HG02798 (cell line): ENCODE results near the gene MDK.

Experiments
- ATAC-seq: cut with Tn5 transposase; IDR thresholded peaks from one replicate; pipeline ENCODE4 v1.9.1; 2021; ENCODE audit warnings: mild to moderate bottlenecking; ENCODE audit not compliant: unreplicated experiment, poor library complexity

Gene MDK, protein sequence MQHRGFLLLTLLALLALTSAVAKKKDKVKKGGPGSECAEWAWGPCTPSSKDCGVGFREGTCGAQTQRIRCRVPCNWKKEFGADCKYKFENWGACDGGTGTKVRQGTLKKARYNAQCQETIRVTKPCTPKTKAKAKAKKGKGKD

DNA sequence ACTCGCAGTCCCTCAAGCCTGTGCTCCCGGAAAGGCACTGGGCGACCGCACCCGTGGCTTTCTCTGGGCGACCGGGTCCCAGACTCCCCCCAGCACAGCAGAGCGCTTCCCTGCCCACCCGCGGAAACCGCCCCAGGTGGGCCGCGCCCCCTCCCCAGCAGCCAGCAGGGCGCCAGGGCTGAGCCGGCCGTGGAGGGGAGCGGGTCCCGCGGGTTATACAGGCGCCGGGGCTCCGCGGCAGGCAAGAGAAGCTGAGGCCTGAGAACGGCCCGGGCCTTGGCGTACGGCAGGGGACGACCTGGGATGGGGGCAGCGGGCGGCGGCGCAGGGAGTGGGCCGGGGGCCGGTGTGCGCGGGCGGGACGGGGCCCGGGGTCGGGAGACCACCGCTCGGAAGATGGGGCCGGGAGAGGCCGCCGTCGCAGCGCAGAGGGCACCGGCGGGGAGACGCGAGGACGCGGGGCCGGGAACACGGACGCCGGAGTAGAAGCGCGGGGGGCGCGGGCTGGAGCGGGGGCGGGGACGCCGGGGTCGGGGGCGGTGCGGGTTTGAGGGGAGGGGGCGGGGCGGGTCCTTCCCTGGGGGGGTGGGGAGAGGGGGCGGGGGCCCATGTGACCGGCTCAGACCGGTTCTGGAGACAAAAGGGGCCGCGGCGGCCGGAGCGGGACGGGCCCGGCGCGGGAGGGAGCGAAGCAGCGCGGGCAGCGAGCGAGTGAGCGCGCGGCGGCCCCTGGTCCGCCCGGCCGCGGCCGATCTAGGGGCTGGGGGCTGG, at the start of gene MDK:
Gene MDK (plus strand): TSS at position 622 of the 771 bp plus-strand sequence. CDS start 389 bp downstream, outside the sequence.
- peak; percentile 8 for ATAC-seq

DNA sequence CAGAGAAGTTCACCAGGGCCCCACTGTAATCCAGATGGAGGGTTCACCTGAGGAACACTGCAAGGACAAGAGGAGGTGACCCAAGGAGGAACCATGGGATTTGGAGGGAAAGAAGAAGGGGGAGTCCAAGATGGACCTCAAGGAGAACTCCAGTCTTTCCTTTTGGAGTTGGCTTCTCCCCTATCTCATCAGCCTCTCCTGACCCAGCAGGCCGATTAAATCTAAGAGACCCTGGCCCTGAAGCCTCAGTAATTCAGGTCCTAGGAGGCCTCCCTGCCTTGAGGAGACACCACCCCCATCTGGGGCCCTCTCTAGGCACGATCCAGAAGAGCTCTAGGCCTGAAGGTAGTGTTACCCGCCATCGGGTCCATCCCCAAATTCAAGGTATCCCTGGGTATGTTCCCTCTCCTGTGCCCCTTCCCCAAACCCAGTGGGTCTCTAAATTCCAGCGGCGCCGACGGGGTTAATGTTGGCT, 49.3 kb upstream of the MDK start:
- ATAC-seq: no peak

DNA sequence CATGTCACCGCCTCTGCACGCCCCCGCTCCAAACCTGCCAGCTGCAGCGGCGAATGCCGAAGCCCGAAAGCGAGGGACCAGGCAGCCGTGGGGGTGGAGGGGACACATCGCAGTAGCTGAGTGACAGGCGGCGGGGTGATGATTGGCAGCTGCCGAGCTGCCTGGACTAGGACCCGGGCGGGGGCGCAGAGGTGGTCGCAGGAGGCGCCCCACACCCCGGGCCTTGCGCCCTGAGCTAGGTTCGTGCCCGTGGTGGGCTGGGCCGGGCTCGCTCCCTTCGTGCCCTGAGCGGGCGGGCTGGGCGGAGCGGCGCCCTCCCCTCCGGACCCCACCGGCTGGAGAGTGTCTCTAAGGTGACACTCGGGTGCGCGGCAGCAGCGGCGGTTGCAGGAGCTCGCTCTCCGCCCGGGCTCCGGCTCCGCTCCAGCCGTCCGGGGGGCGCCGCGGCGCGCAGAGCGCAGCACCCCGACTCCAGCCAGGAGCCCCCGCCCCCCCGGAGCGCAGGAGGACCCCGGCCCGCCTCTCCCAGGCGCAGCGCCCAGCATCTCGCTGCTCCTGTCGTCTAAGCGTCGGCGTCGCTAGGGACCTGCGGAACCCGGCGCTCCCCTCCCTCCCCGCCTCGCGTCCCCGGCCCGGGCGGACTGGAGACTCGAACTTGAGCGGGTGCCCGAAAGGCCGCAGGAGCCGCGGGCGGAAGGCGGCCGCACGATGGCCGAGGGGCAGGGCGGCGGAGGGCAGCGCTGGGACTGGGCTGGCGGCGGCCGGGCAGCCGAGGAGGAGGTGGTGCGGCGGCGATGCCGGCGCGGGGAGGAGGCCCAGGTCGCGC, 48.7 kb upstream of the MDK start:
- ATAC-seq: no peak

DNA sequence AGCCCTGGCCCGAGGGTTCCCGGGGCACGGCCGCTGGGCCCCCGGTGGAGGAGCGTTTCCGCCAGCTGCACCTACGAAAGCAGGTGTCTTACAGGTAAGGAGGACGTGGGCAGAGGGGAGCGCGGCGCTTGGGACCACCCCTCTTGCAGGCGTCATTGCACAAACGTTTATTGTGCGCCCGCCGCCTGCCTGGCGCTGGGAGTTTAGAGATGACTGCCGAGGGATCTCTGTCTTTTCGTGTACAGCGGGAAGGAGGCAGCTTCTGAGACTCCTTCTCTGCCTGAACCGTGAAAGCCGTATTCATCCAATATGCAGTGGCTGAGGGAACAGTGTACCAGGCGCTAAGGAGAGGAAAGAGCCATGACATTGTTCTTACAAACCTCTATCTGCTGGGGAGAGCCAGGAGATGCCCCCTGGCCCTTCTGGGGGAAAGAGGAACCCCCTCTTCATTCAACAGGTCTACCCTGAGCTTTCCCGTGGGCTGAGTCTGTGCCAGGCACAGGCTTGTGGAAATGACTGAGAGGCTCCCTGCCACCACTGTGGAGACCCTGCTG, 48.0 kb upstream of the MDK start:
- no peak for ATAC-seq

DNA sequence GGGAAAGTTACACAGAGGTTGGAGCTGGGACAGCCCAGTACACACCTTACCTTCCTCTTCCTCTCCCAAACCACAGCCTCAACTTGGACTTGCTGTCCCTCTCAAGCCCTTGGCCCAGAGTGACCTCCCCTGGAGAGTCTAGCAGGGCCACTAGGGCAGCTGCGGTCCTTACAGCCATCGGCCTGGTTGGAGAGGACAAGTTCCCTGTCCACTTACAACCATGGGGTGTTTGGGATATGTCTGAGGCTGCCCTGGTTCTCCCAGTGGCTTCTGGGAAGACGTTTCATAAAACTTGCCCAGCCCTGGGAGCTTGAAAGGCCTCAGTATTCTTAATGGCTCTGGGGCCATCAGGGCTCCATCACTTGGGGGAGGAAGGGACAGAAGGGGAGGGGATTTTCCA, 47.3 kb upstream of the MDK start:
- ATAC-seq: no peak

DNA sequence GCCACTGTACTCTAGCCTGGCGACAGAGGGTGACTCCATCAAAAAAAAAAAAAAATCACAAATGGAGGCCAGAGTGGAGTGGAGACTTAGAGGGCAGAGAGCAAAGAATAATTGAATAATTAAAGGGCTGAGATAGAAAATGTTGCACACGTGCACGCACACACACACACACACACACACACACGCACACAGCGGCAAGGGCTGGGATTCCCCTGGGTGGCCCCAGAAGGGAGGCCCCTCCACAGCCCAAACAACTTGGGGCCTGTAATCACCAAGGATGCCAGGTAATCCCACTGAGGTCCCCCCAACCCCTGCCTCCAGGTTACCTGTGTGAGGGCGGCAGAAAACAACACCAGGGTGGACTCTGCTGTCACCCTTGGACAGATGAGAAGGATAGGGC, 46.2 kb upstream of the MDK start:
- ATAC-seq: no peak

DNA sequence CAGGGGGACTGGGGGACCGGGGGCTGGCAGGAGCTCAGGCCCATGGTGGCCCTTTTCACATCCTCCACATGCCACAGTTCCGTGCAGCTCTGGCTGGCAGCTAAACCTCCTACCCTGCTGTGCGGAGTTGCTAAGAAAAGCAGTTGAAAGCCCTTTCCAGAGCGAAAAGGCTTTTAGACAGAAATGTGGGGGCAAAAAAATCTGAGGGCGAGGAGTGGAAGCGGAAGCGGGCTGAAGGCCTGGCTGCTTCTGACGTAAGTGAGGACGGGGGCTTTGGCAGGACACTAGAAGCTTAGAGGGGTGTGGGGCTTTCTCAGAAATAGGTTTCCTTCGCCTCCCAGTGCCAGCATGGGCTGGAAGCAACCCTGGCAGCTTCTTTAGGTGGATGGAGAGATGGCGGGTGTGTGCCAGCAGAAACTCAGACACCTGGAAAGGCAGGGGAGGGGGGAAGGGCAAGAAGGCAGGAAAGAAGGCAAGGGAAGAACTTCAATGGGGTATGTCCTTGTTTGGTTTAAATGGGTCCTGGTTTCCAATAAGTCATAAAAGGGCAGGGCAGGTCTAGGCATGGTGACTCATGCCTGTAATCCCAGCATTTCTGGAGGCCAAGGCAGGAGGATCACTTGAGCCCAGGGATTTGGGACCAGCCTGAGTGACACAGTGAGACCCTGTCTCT, 45.4 kb upstream of the MDK start:
- ATAC-seq: no peak

DNA sequence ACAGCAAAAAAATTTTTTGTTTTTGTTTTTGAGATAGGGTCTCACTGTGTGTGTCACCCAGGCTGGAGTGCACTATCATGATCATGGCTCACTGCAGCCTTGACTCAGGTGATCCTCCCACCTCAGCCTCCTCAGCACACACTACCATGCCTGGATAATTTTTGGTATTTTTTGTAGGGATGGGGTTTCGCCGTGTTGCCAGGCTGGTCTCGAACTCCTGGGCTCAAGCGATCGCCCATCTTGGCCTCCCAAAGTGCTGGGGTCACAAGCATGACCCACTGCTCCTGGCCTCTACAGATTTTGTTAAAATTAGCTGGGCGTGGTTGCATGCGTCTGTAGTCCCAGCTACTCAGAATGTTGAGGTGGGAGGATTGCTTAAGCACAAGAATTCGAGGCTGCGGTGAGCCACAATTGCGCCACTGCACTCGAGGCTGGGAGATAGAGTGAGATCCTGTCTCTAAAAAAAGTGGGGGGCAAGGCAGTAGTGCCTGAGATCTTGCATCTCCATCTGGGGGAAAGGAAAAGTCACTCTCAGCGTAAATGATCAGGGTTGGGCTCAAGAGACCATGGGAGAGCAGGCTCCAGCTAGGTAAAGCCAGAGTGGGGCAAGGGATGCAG, 44.8 kb upstream of the MDK start:
- ATAC-seq: no peak

DNA sequence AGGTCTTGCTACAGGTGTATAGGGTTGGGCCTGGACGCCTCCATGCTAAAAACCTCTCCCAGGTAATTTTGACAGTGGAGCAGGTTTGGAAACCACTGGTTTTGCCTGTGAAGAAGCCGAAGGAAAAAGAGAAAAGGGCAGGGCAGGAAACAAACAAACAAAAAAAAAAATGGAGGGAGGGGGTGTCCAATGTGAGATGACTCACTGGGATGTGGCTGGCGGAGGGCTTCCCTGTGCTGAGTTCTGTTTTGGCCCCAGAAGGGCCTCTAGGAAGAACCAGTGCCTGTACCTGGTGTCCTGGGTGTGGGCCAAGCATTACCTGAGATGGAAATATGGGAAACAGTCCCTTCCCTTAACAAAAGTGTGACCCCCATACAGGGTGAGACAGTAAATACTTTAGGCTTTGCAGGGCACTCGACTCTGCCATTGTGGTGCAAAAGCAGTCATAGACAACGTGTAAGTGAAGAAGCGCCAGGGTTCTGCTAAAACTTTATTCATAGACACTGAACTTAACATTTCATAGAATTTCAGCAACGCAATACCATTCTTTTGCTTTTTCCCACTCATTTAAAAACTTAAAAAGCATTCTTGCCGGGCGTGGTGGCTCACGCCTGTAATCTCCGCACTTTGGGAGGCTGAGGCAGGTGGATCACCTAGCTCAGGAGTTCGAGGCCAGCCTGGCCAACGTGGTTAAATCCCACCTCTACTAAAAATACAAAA, 43.7 kb upstream of the MDK start:
- no peak for ATAC-seq

DNA sequence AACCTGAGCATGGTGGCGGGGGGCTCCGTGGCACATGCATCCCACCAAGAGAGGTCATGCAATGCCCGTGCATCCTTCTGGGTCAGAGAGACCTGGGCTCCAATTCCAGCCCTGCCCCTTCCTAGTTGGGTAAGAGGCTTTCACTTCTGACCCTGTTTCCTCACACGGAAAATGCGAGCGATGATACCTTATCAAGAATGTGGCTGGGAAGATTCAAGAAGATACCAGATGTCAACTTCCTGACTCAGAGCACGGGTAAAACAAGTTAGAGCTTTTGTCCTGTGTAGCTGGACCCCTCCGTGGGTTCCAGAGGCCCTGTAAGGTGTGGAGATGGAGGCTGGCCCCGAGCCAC, 42.9 kb upstream of the MDK start:
- no peak for ATAC-seq

DNA sequence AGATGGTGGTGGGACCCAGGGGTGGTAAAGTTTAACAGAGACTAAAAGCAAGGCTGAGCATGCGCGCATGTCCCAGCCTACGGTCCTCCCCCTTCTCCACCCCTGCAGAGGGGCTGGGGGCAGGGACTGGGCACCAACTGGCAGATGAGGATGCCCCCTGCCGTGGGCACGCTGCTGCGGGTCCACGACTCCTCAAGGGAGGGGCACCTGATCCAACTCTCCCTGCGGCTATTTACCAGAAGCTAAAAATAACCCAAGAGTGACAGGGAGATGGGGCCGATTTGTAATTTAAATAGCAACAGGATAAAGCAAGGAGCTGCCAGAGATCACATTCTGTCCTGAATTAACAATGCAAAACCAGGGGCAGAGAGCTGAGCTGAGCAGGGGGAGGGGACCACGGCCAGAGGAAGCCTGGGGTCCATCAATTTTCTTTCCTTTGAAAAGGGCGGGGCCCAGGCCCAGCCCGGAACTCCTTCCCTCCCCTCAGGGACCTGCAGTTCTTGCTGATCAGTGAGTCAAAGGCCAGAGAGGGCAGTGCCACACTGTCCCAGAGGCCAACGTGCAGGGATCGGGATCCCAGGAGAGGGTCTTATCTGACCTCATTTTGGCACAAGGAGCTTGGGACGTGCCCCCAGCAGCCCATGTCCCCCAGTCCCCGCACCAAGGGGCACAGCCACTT, 42.3 kb upstream of the MDK start:
- ATAC-seq: no peak

DNA sequence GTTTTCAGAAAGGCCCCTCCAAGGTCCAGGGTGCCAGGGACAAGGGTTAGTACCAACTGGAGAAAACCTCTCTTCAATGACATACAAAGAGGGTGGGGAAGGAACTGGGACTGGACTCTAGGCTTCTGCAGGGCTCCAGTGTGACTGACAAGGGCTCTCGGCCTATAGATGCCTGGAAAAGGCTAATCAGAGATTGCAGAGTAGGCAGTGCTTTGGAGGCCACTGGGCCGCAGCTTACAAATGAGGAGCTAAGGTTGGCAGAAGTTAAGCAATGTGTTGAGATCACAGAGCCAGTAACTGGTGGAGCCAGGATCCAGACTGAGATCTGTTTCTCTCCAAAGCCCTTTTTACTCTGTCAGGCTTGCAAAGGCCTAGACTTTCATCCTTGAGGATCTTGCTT, 41.7 kb upstream of the MDK start:
- no peak for ATAC-seq

DNA sequence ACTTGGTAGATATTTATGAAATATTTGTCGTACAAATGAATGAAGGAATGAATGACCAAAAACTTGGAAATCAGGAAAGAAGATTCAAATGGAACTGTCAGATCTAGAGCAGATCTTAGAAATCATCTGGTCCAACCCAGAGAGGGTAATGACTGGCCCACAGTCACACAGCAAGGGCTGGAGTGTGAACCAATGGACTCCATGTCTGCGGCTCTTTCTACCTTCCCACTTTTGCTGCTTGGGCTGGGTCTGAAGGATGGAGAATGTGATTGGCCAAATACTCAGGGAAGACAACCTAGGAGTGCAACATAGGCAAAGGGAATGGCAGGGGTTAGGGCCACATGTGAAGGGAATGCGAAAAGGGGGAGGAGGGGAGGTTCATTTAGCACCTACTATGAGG, 40.0 kb upstream of the MDK start:
- no peak for ATAC-seq

DNA sequence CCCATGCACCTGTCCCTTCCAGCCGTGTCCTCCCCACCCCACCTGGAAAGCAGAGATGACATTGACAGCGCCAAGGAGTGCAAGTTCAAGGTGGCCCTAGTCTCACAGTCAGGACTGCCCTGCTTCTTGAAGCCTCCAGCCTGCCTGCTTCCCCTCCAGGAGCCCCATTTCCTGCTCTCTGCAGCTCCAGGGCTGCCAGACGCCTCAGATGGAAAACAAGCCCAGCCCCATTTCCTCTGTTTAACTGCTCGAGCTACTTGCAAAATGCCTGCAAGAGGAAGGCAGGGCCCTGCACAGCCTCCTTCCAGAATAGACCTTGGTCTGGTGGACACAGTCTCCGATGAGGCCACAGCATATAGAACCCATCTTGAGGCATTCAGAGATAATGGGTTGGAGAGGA, 39.2 kb upstream of the MDK start:
- ATAC-seq: no peak

DNA sequence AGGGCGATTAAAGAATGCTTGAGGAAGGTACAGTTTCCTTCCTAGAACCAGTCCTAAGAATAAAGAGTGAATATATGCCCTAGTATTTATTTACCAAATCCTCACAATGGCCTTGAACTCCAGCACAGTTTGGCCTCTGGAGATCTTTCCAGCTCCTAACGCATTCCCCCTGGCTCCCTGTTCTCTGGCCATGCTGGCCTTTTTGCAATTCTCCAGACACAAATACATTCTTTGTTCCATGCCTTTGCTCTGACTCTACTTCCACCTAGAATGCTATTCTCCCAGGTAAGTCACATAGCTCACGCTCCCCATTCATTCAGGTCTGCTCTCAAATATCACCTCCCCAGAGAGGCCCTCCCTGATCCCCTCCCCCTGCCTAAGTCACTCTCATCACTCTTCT, 37.9 kb upstream of the MDK start:
- ATAC-seq: no peak

DNA sequence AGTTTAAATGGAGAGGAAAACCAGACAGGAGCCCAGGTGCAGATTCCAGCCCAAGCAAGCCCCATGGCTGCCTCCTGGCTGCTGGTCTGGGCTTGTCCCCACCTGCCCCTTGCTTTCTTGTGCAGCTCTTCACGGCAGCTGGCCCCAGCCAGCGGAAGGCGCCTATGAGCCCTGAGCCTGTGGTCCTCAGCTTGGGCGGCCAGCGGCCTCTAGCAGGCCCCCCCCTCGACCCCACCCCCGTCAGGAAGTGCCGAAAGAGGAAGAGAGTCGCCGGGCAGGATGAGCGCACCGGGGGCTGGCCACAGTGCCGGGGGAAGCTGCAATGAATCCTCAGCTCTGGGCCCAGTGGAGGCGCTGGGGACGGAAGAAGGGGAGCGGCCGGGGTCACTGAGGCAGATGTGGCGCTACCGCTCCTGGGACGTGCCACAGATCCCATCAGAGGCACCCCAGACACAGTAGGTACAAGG, 36.3 kb upstream of the MDK start:
- ATAC-seq: no peak

DNA sequence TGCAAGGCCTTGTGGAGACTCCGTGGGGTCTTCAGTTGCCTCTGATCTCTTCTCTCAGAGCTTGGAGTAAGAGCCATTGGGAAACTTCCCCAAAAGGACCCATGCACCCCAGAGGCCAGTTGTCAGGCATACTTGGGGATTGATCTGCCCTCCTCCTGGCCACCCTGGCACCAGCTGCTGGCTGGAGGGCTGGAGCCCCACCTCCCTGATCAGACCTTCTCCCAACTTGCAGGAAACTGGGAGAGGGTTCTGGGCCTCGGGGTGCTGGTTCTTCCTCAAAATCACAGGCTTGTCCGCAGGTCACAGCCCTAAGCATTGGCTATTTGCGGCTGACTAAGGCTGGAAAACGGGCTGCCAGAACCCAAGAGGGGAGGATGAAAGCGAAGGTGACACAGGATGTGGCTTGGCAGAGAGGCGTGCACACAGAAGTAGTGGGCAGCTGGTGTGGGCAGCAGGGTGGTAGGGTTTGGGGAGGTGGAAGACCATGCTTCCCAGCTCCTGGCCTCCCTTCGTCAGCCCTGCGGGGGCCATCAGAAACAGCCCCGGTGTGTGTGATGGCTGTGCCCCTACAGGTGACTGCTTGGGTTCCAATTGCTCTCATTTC, 35.5 kb upstream of the MDK start:
- no peak for ATAC-seq

DNA sequence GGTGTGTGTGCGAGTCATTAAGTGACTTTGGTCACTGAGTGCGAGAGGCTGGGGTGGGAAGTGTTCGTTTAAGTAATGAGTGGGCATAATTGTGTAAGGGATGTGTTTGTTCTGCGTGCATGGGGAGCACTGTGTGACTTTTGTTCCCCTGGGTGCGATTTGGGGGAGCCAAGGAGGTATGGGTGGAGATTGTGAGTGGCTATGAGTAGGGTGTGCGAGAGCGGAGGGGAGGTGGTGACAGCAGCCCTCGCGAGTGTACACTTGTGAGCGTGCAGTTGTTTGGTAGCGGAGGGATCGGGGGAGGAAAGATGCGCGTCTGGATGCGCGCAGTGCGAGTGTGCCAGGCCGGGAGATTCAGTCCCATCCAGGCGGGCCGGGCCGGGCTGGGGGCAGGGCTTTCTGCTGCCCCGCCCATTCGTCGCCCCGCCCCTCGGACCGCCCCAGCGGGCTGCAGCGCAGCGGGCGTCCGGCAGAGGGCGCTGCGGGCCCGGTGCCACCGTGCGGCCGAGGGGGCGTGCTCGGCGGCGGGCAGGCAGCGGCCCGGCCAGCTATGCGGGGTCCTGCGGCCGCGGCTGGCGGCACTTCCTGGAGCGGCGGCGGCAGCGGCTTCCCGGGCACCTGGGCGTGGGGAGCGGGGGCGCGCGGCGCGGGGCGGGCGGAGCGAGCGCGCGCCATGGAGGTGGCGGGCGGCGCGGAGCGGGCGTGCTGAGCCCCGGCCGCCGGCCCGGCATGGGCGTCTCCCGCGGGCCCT, 34.4 kb upstream of the MDK start, which contains the start of gene DGKZ:
Gene DGKZ (plus strand): TSS at position 578 of the 751 bp plus-strand sequence. CDS start 197 bp downstream, outside the sequence.
- peak; percentile 81 for ATAC-seq
